GM12875 (cell line): ENCODE measurements around the gene TMEM266.

Experiments used
- H3K4me3 ChIP-seq: one replicate; pipeline ENCODE4 v1.5.1; 2011; ENCODE audit warnings: low read depth, low read length, control low read depth
- CTCF ChIP-seq: IDR thresholded peaks from 2 replicates; pipeline ENCODE4 v1.5.1; 2011; ENCODE audit warnings: low read depth, mild to moderate bottlenecking, control low read depth, inconsistent platforms, low read length, moderate library complexity, borderline replicate concordance; ENCODE audit not compliant: insufficient read depth

TMEM266 gene

DNA sequence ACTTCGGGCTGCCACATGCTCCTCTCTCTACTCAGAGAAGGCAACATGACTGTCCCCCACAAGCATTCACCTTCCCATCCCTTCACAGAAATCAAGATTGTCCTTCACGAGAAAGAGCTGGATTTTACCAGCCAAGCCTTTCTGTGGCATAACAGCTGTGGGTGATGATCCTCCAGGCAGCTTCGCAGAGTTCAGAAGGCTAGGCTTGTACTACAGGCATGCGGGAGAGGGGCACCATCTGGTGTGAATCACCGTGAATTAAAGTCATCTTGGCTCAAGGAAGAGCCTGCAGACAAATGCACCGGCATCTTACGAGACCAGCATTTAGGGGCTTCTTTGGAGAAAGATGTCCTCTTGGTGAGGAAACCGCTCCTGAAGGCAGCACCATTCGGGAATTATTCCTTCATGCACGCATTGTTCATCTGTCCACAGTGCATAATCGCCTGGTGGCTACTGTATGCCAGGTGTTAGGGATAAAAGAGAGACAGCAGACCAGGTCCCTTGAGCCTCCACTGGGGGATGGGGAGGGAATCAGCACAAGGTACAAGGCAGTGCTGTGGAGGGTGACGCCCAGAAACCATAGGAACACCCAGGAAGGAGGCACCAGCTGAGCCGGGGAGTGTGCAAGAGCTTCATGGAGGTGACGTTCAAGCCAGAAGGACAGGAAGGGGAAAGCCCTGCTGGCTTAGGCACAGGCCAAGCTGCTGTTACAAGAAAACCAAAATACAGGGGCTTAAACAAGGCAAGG is 108.6 kb downstream of the TMEM266 start:
- no peak overlapping the region for H3K4me3 ChIP-seq
- TF ChIP-seq CTCF, result no peak

DNA sequence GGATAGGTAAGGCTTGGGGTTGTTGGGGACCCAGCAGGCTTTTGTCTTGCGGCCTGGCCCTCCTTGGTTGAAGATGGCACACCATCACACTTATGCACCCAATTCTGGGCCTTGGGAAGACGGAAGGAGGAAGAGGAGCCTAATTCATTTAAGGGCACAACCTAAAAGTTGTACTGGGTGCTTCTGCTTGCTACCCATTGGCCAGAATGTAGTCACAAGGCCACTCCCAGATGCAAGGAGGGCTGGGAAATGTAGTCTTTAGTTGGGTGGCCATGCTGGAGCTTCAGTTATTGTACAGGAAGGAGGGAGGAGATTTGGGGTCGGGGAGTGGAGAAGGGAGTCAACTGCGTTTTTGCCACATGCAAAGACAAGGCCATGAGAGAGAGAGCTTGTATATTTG is 109.2 kb downstream of the TMEM266 start:
- no peak for TF ChIP-seq CTCF
- H3K4me3 ChIP-seq, result no peak overlapping the region

- H3K4me3 ChIP-seq, result no peak overlapping the region
- TF ChIP-seq CTCF, result no peak
These were observed 110.4 kb downstream of the TMEM266 start for GRCh38 chr15:76169911-76170800.

DNA sequence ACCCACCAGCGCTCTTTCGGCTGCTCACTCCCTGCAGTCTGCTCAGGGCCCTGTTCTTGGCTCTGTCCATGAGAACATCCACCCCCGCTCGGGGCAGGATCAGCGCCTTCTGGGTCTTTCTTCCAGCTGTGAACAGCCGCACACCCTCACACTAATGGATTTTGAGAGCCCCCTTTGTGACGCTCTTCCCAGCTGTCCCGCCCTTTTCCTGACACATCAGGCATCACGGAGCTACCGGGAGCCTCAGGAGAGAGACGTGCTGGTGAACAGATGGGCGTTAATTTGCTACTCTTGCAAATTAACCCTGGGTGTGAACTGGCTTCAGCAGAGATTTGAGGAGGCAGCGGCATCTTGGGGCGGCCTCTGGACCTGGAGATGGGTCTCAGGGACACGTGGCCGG is 113.0 kb downstream of the TMEM266 start:
- H3K4me3 ChIP-seq, result no peak overlapping the region
- no peak for TF ChIP-seq CTCF

- no peak overlapping the region for H3K4me3 ChIP-seq
- TF ChIP-seq CTCF, result no peak
These were observed 113.6 kb downstream of the TMEM266 start for GRCh38 chr15:76173317-76173834.

GRCh38 chr15:76174654-76175053 is 114.9 kb downstream of the TMEM266 start:
- H3K4me3 ChIP-seq, result no peak overlapping the region
- no peak for TF ChIP-seq CTCF

GRCh38 chr15:76175442-76175841 is 115.7 kb downstream of the TMEM266 start:
- no peak overlapping the region for H3K4me3 ChIP-seq
- TF ChIP-seq CTCF, result no peak
